SK-N-SH treated with all-trans-retinoic acid at 6 μM for 48 hours (cell line): ENCODE results near the gene MKX.

Experiments
- ATAC-seq: fragments of 200-7000 bp; cut with Tn5 transposase; 3 replicates; pipeline ENCODE4 v1.9.1; 2020; ENCODE audit warnings: mild to moderate bottlenecking, moderate library complexity
- CSDC2 ChIP-seq: fragments of 250-450 bp; sonication (Bioruptor Pico); IDR thresholded peaks from 2 replicates; pipeline ENCODE4 v1.5.0; 2020; ENCODE audit warnings: mild to moderate bottlenecking, moderate library complexity
- CSRNP3 ChIP-seq: fragments of 250-450 bp; sonication (Bioruptor Pico); IDR thresholded peaks from 2 replicates; pipeline ENCODE4 v1.5.1; 2021; ENCODE audit warnings: mild to moderate bottlenecking, moderate library complexity
- ESRRG ChIP-seq: fragments of 250-450 bp; sonication (Bioruptor Pico); IDR thresholded peaks from 2 replicates; pipeline ENCODE4 v1.6.1; 2021; ENCODE audit warnings: mild to moderate bottlenecking
- GLIS3 ChIP-seq: fragments of 250-450 bp; sonication (Bioruptor Pico); IDR thresholded peaks from 2 replicates; pipeline ENCODE4 v1.5.0; 2020; ENCODE audit warnings: mild to moderate bottlenecking, moderate library complexity
- ISL1 ChIP-seq: fragments of 250-450 bp; sonication (Bioruptor Pico); IDR thresholded peaks from 2 replicates; pipeline ENCODE4 v2.1.2; 2022; ENCODE audit warnings: mild to moderate bottlenecking, moderate library complexity
- OSR1 ChIP-seq: fragments of 250-450 bp; sonication (Bioruptor Pico); IDR thresholded peaks from 2 replicates; pipeline ENCODE4 v1.8.0; 2022; ENCODE audit warnings: moderate library complexity, mild to moderate bottlenecking, inconsistent platforms
- PATZ1 ChIP-seq: fragments of 250-450 bp; sonication (Bioruptor Pico); IDR thresholded peaks from 2 replicates; pipeline ENCODE4 v1.8.0; 2020; ENCODE audit warnings: mild to moderate bottlenecking, moderate library complexity, borderline replicate concordance
- POU6F1 ChIP-seq: fragments of 250-450 bp; sonication (Bioruptor Pico); IDR thresholded peaks from 2 replicates; pipeline ENCODE4 v1.8.0; 2021; ENCODE audit warnings: low read depth, mild to moderate bottlenecking, moderate library complexity, borderline replicate concordance
- RARB ChIP-seq: fragments of 250-450 bp; sonication (Bioruptor Pico); IDR thresholded peaks from 2 replicates; pipeline ENCODE4 v1.8.0; 2021; ENCODE audit warnings: mild to moderate bottlenecking, moderate library complexity
- SNAI2 ChIP-seq: fragments of 250-450 bp; sonication (Bioruptor Pico); IDR thresholded peaks from 2 replicates; pipeline ENCODE4 v1.5.0; 2020; ENCODE audit warnings: mild to moderate bottlenecking, moderate library complexity
- TCF4 ChIP-seq: fragments of 250-450 bp; sonication (Bioruptor Pico); IDR thresholded peaks from 2 replicates; pipeline ENCODE4 v1.8.0; 2021; ENCODE audit warnings: mild to moderate bottlenecking, moderate library complexity, borderline replicate concordance
- TOX ChIP-seq: fragments of 250-450 bp; sonication (Bioruptor Pico); IDR thresholded peaks from 2 replicates; pipeline ENCODE4 v1.8.0; 2021; ENCODE audit warnings: mild to moderate bottlenecking, moderate library complexity, borderline replicate concordance
- TSHZ2 ChIP-seq: fragments of 250-450 bp; sonication (Bioruptor Pico); IDR thresholded peaks from 2 replicates; pipeline ENCODE4 v1.5.0; 2020; ENCODE audit warnings: mild to moderate bottlenecking, moderate library complexity
- ZC3H10 ChIP-seq: fragments of 250-450 bp; sonication (Bioruptor Pico); IDR thresholded peaks from 2 replicates; pipeline ENCODE4 v1.5.1; 2021; ENCODE audit warnings: mild to moderate bottlenecking, moderate library complexity
- ZFP3 ChIP-seq: fragments of 250-450 bp; sonication (Bioruptor Pico); IDR thresholded peaks from 2 replicates; pipeline ENCODE4 v1.5.0; 2020; ENCODE audit warnings: mild to moderate bottlenecking, moderate library complexity
- ZFP30 ChIP-seq: fragments of 450-650 bp; formaldehyde crosslinking; IDR thresholded peaks from 2 replicates; pipeline ENCODE4 v1.5.0; 2022; ENCODE audit warnings: mild to moderate bottlenecking, moderate library complexity
- ZNF70 ChIP-seq: fragments of 450-650 bp; formaldehyde crosslinking; IDR thresholded peaks from 2 replicates; pipeline ENCODE4 v1.5.0; 2020; ENCODE audit warnings: mild to moderate bottlenecking, moderate library complexity
- ZNF8 ChIP-seq: fragments of 450-650 bp; formaldehyde crosslinking; IDR thresholded peaks from 2 replicates; pipeline ENCODE4 v1.5.0; 2020; ENCODE audit warnings: mild to moderate bottlenecking, moderate library complexity

The MKX gene

GRCh38 chr10:27695088-27695487 lies 50.5 kb downstream of the MKX start:
- TF ChIP-seq CSRNP3 (no peak), ISL1 (CRISPR knock-in tag) (no peak)
- no peak for ATAC-seq

GRCh38 chr10:27692663-27693062 lies 53.0 kb downstream of the MKX start:
- no peak for TF ChIP-seq TSHZ2 (CRISPR knock-in tag)
- TF ChIP-seq CSDC2 (CRISPR knock-in tag): no peak
- no peak for TF ChIP-seq POU6F1 (CRISPR knock-in tag)
- TF ChIP-seq OSR1 (CRISPR knock-in tag): no peak
- no peak for TF ChIP-seq ZFP30 (CRISPR knock-in tag)
- no peak for TF ChIP-seq PATZ1 (CRISPR knock-in tag)
- no peak for ATAC-seq

- ATAC-seq: no peak
These were observed 56.6 kb downstream of the MKX start for GRCh38 chr10:27688991-27689390.

GRCh38 chr10:27688276-27688675 lies 57.3 kb downstream of the MKX start:
- no peak for ATAC-seq
- TF ChIP-seq ZFP3 (CRISPR knock-in tag) (no peak), GLIS3 (no peak), TOX (no peak), POU6F1 (CRISPR knock-in tag) (no peak), ZNF8 (CRISPR knock-in tag) (no peak), TSHZ2 (CRISPR knock-in tag) (no peak), ISL1 (CRISPR knock-in tag) (no peak), TCF4 (CRISPR knock-in tag) (no peak), ESRRG (CRISPR knock-in tag) (no peak), CSDC2 (CRISPR knock-in tag) (no peak), RARB (CRISPR knock-in tag) (no peak), ZC3H10 (CRISPR knock-in tag) (no peak), SNAI2 (CRISPR knock-in tag) (no peak), ZNF70 (CRISPR knock-in tag) (no peak), ZFP30 (CRISPR knock-in tag) (no peak)

More at GRCh38 chr10:27688991-27689390, 56.6 kb downstream of the MKX start:
- TF ChIP-seq ZC3H10 (CRISPR knock-in tag) (no peak), ISL1 (CRISPR knock-in tag) (no peak), ZNF70 (CRISPR knock-in tag) (no peak), SNAI2 (CRISPR knock-in tag) (no peak), PATZ1 (CRISPR knock-in tag) (no peak), ZFP30 (CRISPR knock-in tag) (no peak), TCF4 (CRISPR knock-in tag) (no peak)
